HepG2 (cell line): ENCODE data around the gene MLLT10. TPM values are rescaled to one million over a fixed set of nuclear protein-coding genes. Genes with fewer than 3 reads are reported as not detected.

Experiments
- ATAC-seq: fragments of 200-7000 bp; cut with Tn5 transposase; 3 replicates; pipeline ENCODE4 v1.9.1; 2020; ENCODE audit warnings: mild to moderate bottlenecking, moderate library complexity
- BruUV-seq: library from RNA; stranded (reverse); fragments of 400-500 nt; replicated peaks from 2 replicates; lab custom pipeline; 2021; lab: Mats Ljungman, UMichigan
- CTCF ChIA-PET: fragments of 300-600 bp; formaldehyde crosslinking; extraction: SDS; loops from one replicate; lab custom pipeline; 2021; ENCODE audit warnings: low total read pairs, inconsistent platforms, low intra/inter-chr PET ratio; lab: Yijun Ruan, JAX
- POLR2A ChIA-PET: fragments of 350-600 bp; sonication (Branson Sonifier 250); formaldehyde crosslinking; loops from one replicate; lab custom pipeline; 2020; ENCODE audit warnings: antibody characterized with exemption, inconsistent platforms; lab: Yijun Ruan, JAX
- DNase-seq: peaks from one replicate; pipeline ENCODE4 v3.0.0-alpha.2; 2015; ENCODE audit warnings: low spot score
- FAIRE-seq: peaks from 3 replicates; lab custom pipeline; 2011; peaks lifted over from hg19 to GRCh38; lab: Jason Lieb, UNC
- H2AFZ ChIP-seq: one replicate; pipeline ENCODE4 v1.6.1; 2011; ENCODE audit warnings: low read length, inconsistent platforms
- H3K27ac ChIP-seq: fragments of 300-600 bp; 3 replicates; pipeline ENCODE4 v1.8.0; 2011; ENCODE audit warnings: mixed run types, mild to moderate bottlenecking, mixed read lengths, low read length, inconsistent platforms; ENCODE audit not compliant: insufficient read depth; ENCODE audit errors: extremely low read length
- H3K27me3 ChIP-seq, 2 experiments: fragments of 200-600 bp in 1 of 2; 2 replicates in 1 of 2; 3 replicates in 1 of 2; pipeline versions ENCODE4 v1.6.0 to v1.8.0; 2011; ENCODE audit warnings: low read length in 2 of 2, mild to moderate bottlenecking in 2 of 2, moderate library complexity in 2 of 2, inconsistent platforms in 1 of 2; ENCODE audit not compliant: insufficient read depth in 2 of 2, control insufficient read depth in 1 of 2
- H3K36me3 ChIP-seq, 2 experiments: fragments of 200-600 bp in 1 of 2; replicated peaks in 1 of 2; 2 replicates in 1 of 2; 3 replicates in 1 of 2; pipeline versions ENCODE4 v1.5.1 to v1.8.0; 2011; ENCODE audit warnings: low read length in 2 of 2, inconsistent platforms in 1 of 2; ENCODE audit not compliant: insufficient read depth in 2 of 2, control insufficient read depth in 1 of 2
- H3K4me1 ChIP-seq: 2 replicates; pipeline ENCODE4 v1.5.1; 2012; ENCODE audit warnings: low read length, inconsistent platforms; ENCODE audit not compliant: insufficient read depth
- H3K4me2 ChIP-seq: 2 replicates; pipeline ENCODE4 v1.6.0; 2011; ENCODE audit warnings: low read depth, low read length, inconsistent platforms
- H3K4me3 ChIP-seq, 3 experiments: fragments of 200-600 bp in 1 of 3; sonication (generic), shearing (Covaris generic) in 1 of 3; replicated peaks in 1 of 3; 2 replicates each; pipeline ENCODE4 v1.5.1; 2011 to 2016; ENCODE audit warnings: low read length in 3 of 3, inconsistent platforms in 2 of 3, low read depth in 2 of 3, mild to moderate bottlenecking in 2 of 3, control low read depth in 1 of 3, mixed read lengths in 1 of 3; ENCODE audit not compliant: insufficient read depth in 1 of 3
- H3K79me2 ChIP-seq: one replicate; pipeline ENCODE4 v1.6.1; 2011; ENCODE audit warnings: low read length, inconsistent platforms; ENCODE audit not compliant: insufficient read depth
- H3K9ac ChIP-seq: 2 replicates; pipeline ENCODE4 v1.6.0; 2011; ENCODE audit warnings: mild to moderate bottlenecking, low read depth, low read length, inconsistent platforms; ENCODE audit not compliant: insufficient read depth
- H3K9me3 ChIP-seq: 2 replicates; pipeline ENCODE4 v1.5.1; 2012; ENCODE audit warnings: mild to moderate bottlenecking, low read length
- H4K20me1 ChIP-seq: 2 replicates; pipeline ENCODE4 v1.6.0; 2011; ENCODE audit warnings: inconsistent platforms, mild to moderate bottlenecking, low read length, moderate library complexity; ENCODE audit not compliant: insufficient read depth
- AHDC1 ChIP-seq: sonication (generic); formaldehyde crosslinking; IDR thresholded peaks from 2 replicates; pipeline ENCODE4 v1.5.1; 2020; ENCODE audit warnings: mild to moderate bottlenecking, missing genetic modification reagents, borderline replicate concordance
- ARNT2 ChIP-seq: sonication (generic); formaldehyde crosslinking; IDR thresholded peaks from 2 replicates; pipeline ENCODE4 v1.8.0; 2022; ENCODE audit warnings: mild to moderate bottlenecking, low read depth, missing genetic modification reagents, moderate library complexity
- ASH2L ChIP-seq: fragments of 300-600, 200-600 bp; sonication (generic); IDR thresholded peaks from 2 replicates; pipeline ENCODE4 v1.7.0; 2017; ENCODE audit warnings: low read depth, mild to moderate bottlenecking, moderate library complexity, mixed read lengths, low read length; ENCODE audit not compliant: insufficient read length
- CAMTA2 ChIP-seq: sonication (generic); formaldehyde crosslinking; IDR thresholded peaks from 2 replicates; pipeline ENCODE4 v1.4.0; 2020; ENCODE audit warnings: mild to moderate bottlenecking, missing genetic modification reagents, borderline replicate concordance
- HOXA9 ChIP-seq: sonication (generic); formaldehyde crosslinking; IDR thresholded peaks from 2 replicates; pipeline ENCODE4 v1.8.1; 2022; ENCODE audit warnings: missing genetic modification reagents, mild to moderate bottlenecking, moderate library complexity, borderline replicate concordance
- IRX3 ChIP-seq: sonication (generic); formaldehyde crosslinking; IDR thresholded peaks from 2 replicates; pipeline ENCODE4 v1.8.1; 2023; ENCODE audit warnings: mild to moderate bottlenecking, low read depth, missing genetic modification reagents, borderline replicate concordance
- JUNB ChIP-seq: sonication (generic); formaldehyde crosslinking; IDR thresholded peaks from 2 replicates; pipeline ENCODE4 v1.8.0; 2022; ENCODE audit warnings: missing genetic modification reagents, mild to moderate bottlenecking, borderline replicate concordance
- JUND ChIP-seq: sonication (generic); formaldehyde crosslinking; IDR thresholded peaks from 2 replicates; pipeline ENCODE4 v1.8.0; 2022; ENCODE audit warnings: mild to moderate bottlenecking, missing genetic modification reagents
- PLRG1 ChIP-seq: fragments of 450-650 bp; conservative IDR thresholded peaks from 2 replicates; pipeline ENCODE4 v1.6.1; 2016
- RARA ChIP-seq: IDR thresholded peaks from 2 replicates; pipeline ENCODE4 v1.6.1; 2016; ENCODE audit warnings: missing genetic modification reagents, missing compliant biosample characterization
- RELA ChIP-seq: sonication (generic); formaldehyde crosslinking; IDR thresholded peaks from 2 replicates; pipeline ENCODE4 v1.4.0; 2020; ENCODE audit warnings: missing genetic modification reagents
- TCF7L2 ChIP-seq: IDR thresholded peaks from 2 replicates; pipeline ENCODE4 v1.6.1; 2011; ENCODE audit warnings: mild to moderate bottlenecking, low read depth, low read length, moderate library complexity
- ZNF121 ChIP-seq: sonication (generic); formaldehyde crosslinking; IDR thresholded peaks from 2 replicates; pipeline ENCODE4 v1.5.0; 2020; ENCODE audit warnings: mild to moderate bottlenecking, missing genetic modification reagents
- ZNF230 ChIP-seq: sonication (generic); formaldehyde crosslinking; IDR thresholded peaks from 2 replicates; pipeline ENCODE4 v1.4.0; 2020; ENCODE audit warnings: mild to moderate bottlenecking, missing genetic modification reagents
- ZNF558 ChIP-seq: sonication (generic); formaldehyde crosslinking; IDR thresholded peaks from 2 replicates; pipeline ENCODE4 v1.9.0; 2022; ENCODE audit warnings: mild to moderate bottlenecking, missing genetic modification reagents, borderline replicate concordance
- ZNF724P ChIP-seq: sonication (generic); formaldehyde crosslinking; IDR thresholded peaks from 2 replicates; pipeline ENCODE4 v1.8.0; 2022; ENCODE audit warnings: missing genetic modification reagents, borderline replicate concordance
- ZNF878 ChIP-seq: sonication (generic); formaldehyde crosslinking; IDR thresholded peaks from 2 replicates; pipeline ENCODE4 v1.8.1; 2023; ENCODE audit warnings: mild to moderate bottlenecking, missing genetic modification reagents, moderate library complexity
- WGBS: methylation state at CpG from one replicate; pipeline ENCODE4 v1.1.6; 2017; ENCODE audit warnings: low lambda C conversion rate; 5-methylcytosine and 5-hydroxymethylcytosine counted together
- in situ Hi-C: cut with HindIII; loops from 2 replicates; pipeline ENCODE4 v1.10.0; 2017; ENCODE audit warnings: low pct_unique_long_range_greater_than_20kb; ENCODE audit not compliant: extremely low pct_ligation_motif_present
- intact Hi-C: fragments of 100-400 bp; cut with micrococcal nuclease; formaldehyde crosslinking; loops from one replicate; pipeline ENCODE4 v1.10.0; 2022; ENCODE audit not compliant: unreplicated experiment
- polyA plus RNA-seq, 8 experiments: library from polyadenylated mRNA; depleted of rRNA in 3 of 8; stranded (reverse) in 7 of 8; unstranded in 1 of 8; fragments of >200 nt; fragmentation: Illumina TruSeq in 4 of 8; extraction: Trizol in 4 of 8; gene quantifications; 2 replicates each; pipeline versions ENCODE4 v1.2.1 to v1.2.3, GENCODE V29; 2011 to 2016; ENCODE audit warnings: low read depth in 4 of 8, missing spikeins in 1 of 8, mixed read lengths in 1 of 8; ENCODE audit not compliant: insufficient read depth in 1 of 8
- total RNA-seq, 5 experiments: library from RNA; depleted of rRNA; stranded (reverse); fragments of >200 nt; fragmentation: Illumina TruSeq; extraction: Trizol; gene quantifications; 2 replicates each; pipeline ENCODE4 v1.2.3, GENCODE V29; 2016; ENCODE audit warnings: low read depth in 1 of 5
- TF ChIP-seq, protein P1 (sequence below): sonication (generic); formaldehyde crosslinking; IDR thresholded peaks from 2 replicates; pipeline ENCODE4 v1.4.0; 2020; ENCODE audit warnings: mild to moderate bottlenecking, missing genetic modification reagents

MLLT10 gene
- total and polyA plus RNA-seq, 2 of the 13 experiments (the other 11 are each of a cell fraction or from before 2014, with no cell fraction given), result 51.3 to 84.1 TPM

DNA sequence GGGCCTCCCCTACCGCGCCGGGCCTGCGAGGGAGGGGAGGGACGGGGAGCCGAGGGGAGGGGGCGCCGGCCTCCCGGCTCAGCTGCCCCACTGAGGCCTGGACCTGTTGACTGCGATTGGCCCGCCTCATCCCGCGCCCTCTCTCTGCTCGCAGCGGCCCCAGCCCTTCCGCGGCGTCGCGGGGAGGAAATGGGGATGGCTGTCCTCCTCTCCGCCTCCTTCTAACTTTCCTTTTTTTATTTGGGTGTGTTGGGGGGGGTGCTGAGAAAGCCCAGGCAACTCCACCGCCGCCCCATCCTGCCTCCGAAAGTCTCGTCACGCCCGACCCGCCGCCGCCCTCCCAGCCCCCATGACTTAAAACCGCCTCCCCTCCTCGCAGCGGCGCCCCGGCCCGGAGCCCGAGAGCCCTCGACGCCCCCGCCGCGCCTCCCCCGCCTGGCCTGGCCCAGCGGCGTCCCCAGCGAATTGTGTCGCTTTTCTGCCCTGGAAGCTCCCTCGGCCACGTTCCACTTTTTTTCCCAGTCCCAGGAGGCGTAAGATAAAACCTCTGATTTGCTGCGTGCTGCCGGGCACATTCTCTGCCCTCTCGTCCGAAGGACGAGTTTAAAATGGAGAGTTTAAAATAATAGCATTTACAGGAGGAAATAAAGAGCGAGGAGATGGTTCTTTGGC lies 7.7 kb upstream of the MLLT10 start:
- H3K27me3 ChIP-seq, result no peaks in the 10 kb centered on the region
- H3K9me3 ChIP-seq, result no peaks in the 10 kb centered on the region
- H3K79me2 ChIP-seq, result peaks cover 41% of the 10 kb centered on the region
- ATAC-seq (peak; percentile 82), FAIRE-seq (no peak), DNase-seq (peak; percentile 64)
- H3K4me3 ChIP-seq, result peak overlapping the region; percentile 51 to 79 (median 77)
- peaks cover 38% of the 10 kb centered on the region for H3K4me1 ChIP-seq
- no peaks in the 10 kb centered on the region for H3K36me3 ChIP-seq
- H4K20me1 ChIP-seq, result no peaks in the 10 kb centered on the region
- peak overlapping the region; percentile 95 for H3K27ac ChIP-seq
- H3K4me2 ChIP-seq, result peak overlapping the region; percentile 85
- 0% methylated on average over 43 of the region's 56 CpGs for WGBS
- in situ Hi-C loops, result no loop called here
- intact Hi-C loops, result no loop called here
- TSS peak; percentile 88 for BruUV-seq
- H2AFZ ChIP-seq, result no peak overlapping the region
- ChIA-PET CTCF (interaction anchor here (2.7 kb wide), 1 partner anchor 31 kb away, joined by 6 read pairs; no protein-coding TSS in a partner anchor), POLR2A (interaction anchor here (0.8 to 5.0 kb wide), 21 partner anchors 10 to 1156 kb away, joined by 3 to 294 read pairs (median 5); partner anchors contain the start of genes COMMD3 and DNAJC1)
- peak overlapping the region; percentile 92 for H3K9ac ChIP-seq
- TF ChIP-seq JUNB (CRISPR knock-in tag) (no peak), RARA (CRISPR knock-in tag) (no peak), CAMTA2 (no peak), ZNF121 (CRISPR knock-in tag) (0 out of 2 replicates have a peak, but pooled peaks have one; percentile 33), AHDC1 (CRISPR knock-in tag) (0 out of 2 replicates have a peak, but pooled peaks have one; percentile 18), PLRG1 (no peak), TCF7L2 (no peak), IRX3 (peak; percentile 57; the same call in 1 of the 2 replicates), ZNF558 (CRISPR knock-in tag) (no peak), ZNF878 (CRISPR knock-in tag) (peak; percentile 15; the same call in 1 of the 2 replicates), ASH2L (peak; percentile 39), JUND (CRISPR knock-in tag) (no peak), RELA (CRISPR knock-in tag) (no peak), ARNT2 (CRISPR knock-in tag) (peak; percentile 48; the same call in 1 of the 2 replicates), ZNF724P (CRISPR knock-in tag) (no peak), HOXA9 (CRISPR knock-in tag) (no peak), ZNF230 (CRISPR knock-in tag) (no peak)
- TF ChIP-seq, protein P1, sequence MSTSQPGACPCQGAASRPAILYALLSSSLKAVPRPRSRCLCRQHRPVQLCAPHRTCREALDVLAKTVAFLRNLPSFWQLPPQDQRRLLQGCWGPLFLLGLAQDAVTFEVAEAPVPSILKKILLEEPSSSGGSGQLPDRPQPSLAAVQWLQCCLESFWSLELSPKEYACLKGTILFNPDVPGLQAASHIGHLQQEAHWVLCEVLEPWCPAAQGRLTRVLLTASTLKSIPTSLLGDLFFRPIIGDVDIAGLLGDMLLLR, result no peak
